Caki2 (cell line): ENCODE results near the gene SIL1. TPM values are rescaled to one million over a fixed set of nuclear protein-coding genes. Genes with fewer than 3 reads are reported as not detected.
A peak's percentile ranks its signal among the peaks of the same experiment; 100 is the strongest.
"Not testable (repeated sequence)": the region's sequence is repeated elsewhere in the genome, so short reads cannot be mapped to it uniquely, and the experiment has no call there.

Experiments used
- DNase-seq: peaks from one replicate; pipeline ENCODE4 v3.0.0-alpha.2; 2015; ENCODE audit warnings: low read depth
- in situ Hi-C: cut with HindIII; loops from 2 replicates; pipeline ENCODE4 v1.10.0; 2016; ENCODE audit warnings: low sequenced_read_pairs, low pct_unique_long_range_greater_than_20kb, mixed read lengths
- total RNA-seq: library from RNA; depleted of rRNA; stranded (reverse); fragments of >200 nt; shearing (Covaris generic); gene quantifications from 2 replicates; pipeline ENCODE4 v1.2.3, GENCODE V29; 2014; ENCODE audit warnings: low replicate concordance

SIL1 gene
- total RNA-seq, 1 experiment from 2014 or later: 57.6 TPM

DNA sequence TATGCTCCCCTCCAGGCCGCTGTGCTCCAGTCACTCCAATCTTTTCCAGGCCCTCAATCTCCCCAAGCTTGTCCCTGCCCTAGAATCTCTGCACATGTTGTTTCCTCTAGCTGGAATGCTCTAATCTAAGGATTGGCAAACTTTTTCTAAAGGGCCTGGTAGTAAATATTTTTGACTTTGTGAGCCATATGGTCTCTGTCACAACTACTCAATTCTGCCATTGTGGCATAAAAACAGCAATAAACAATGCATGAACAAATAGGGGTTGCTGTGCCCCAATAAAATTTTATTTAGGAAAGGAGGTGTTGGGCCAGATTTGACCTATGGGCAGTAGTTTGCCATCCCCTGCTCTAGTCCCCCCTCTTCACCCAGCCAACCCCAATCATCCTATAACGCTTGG, 172.5 kb downstream of the SIL1 start:
- no peak for DNase-seq
- in situ Hi-C loops: no loop called here

DNA sequence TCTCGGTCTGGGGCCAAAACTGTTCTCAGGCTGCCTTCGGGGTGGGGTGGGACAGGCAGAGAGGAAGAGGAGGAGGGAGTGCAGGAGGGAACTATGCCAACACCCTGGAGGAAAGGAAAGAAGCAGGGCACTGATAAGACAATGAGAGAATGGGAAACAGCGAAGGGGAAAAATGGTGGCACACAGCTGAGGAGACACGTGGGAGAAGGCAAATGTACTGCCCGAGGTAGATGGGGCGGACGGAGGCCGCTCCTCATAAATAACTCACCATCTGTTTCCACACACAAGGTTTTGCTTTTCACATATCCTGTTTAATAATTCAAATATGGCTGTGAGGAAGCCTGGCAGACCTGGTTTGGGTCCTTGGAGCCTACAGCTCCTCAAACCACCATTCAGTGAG, 174.9 kb downstream of the SIL1 start:
- DNase-seq: no peak
- in situ Hi-C loops: no loop called here

DNA sequence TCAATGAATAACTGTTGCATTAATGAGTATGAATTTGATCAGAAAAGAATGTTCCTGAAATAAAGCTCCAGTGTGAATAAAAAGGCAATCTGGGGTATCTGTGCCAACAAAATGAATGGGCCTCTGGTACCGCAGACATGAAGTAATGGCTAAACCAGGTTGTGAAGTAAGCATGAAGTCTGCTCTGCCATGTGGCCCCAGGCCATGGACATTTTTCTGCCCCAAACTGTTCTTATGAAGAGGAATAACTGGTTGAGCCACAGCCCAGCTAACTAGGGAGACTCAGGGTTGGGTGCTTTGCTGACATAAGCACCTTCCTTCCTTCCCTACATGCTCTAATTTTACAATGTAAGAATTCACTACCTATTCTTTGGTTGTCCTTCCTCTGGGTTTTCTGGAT, 175.6 kb downstream of the SIL1 start:
- in situ Hi-C loops: no loop called here
- no peak for DNase-seq

DNA sequence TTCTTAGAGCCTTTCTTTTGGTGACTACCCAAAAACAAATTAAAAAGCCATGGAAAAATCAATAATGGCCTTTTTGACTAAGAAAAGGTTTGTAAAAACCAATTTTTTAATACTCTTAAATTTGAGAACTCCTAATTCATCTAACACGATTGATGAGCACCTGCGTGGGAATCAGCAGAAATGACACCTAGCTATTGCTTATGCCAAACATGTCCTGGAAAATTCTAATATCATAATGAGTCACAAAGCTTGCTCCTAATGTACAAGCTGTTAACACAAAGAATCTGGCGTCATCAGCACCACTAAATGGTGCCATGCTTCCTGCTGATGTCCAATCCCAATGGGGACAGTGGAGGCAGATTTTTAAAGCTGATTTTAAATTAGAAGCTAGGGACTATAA, 176.8 kb downstream of the SIL1 start:
- DNase-seq: no peak
- in situ Hi-C loops: no loop called here

DNA sequence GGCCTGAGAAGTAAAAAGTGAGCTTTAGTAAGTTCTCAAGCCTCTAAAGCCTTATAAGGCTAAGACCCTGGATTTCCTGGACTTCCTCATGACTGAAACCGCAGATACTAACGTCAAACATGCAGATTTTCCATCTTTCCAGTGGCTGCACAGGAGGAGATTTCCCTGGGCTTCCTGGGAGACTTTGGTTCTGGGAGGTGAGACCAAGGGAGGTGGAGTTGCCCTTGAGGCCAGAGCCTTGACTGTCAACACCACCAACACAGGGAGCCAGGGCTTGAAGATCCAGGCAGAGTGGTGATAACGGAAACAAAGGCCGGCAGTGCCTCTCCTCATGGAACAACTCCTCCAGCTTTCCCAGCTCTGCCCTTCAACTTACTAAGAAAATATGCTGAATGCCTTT, 178.3 kb downstream of the SIL1 start:
- in situ Hi-C loops: no loop called here
- no peak for DNase-seq

DNA sequence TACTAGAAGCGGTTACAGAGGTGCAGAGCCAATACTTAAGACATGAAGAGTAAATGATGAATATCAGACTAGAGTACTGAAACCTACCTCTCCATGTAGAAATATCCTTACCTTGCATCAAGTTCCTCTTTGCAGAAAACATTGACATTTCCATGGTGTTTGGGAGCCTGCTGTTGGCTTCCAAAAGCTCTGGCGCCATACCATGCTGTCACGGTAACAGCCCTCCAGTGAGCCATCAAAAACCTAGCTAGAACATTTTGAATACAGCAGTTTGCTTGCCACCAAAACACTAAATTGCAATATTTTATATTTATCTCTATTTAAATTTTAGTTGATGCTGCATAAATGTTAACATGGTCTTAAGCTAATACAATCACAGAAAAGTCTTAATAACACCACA, 179.0 kb downstream of the SIL1 start:
- in situ Hi-C loops: no loop called here
- DNase-seq: no peak

DNA sequence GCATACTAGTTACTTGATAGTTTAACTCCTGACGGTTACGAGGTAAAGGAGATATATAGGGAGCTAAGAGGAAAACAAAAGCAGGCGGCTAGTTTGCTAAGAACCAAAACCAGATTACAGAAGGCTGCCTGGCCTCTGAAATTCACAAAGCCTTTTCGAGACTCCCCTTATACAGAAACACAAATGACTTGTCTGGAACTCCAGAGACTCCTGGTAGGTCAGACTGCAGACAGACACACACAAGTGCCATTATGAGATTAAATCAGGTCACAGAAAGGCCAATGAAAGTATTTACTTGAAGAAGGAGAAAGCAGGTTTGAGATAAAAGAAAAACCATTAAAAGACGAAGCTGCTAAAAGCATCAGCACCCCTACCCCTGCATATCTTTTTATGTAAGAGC, 180.5 kb downstream of the SIL1 start:
- no peak for DNase-seq
- in situ Hi-C loops: no loop called here

DNA sequence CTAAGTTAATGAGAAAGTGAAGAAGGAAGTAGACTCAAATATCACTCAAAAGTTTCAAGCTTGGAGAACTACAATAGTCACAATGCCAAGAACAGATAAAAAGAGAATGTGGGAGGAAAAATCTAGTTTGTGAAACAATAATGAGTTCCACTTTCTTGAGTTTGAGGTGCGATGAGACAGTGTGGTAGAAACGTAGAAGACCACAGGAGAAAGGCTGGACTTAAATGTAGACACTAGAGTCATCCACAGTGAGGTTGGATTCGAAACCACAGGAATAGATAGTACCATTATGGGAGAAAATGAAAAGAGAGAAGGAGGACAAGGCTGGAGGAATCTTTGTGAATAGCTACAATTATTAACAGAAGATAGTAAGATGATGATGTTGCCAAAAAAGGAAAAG, 182.0 kb downstream of the SIL1 start:
- no peak for DNase-seq
- in situ Hi-C loops: no loop called here

DNA sequence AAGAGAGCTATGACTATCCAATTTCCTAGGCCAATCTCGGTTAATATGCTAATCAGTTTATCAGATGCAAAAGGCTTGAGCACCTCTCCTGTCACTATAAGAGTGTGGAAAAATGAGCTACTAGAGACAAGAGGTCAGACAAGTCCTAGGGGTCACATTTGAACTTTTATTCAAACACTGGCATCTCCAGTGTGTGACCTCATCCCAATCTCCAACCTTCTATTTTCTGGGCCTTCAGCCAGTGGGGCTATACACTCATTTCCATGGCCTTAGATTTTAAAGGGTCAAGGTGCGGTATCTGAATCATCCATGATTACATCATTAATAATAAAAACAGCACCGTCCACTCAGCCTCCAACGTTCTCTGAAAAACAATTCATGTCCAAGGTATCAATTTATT, 183.4 kb downstream of the SIL1 start:
- peak; percentile 45 for DNase-seq
- in situ Hi-C loops: no loop called here

DNA sequence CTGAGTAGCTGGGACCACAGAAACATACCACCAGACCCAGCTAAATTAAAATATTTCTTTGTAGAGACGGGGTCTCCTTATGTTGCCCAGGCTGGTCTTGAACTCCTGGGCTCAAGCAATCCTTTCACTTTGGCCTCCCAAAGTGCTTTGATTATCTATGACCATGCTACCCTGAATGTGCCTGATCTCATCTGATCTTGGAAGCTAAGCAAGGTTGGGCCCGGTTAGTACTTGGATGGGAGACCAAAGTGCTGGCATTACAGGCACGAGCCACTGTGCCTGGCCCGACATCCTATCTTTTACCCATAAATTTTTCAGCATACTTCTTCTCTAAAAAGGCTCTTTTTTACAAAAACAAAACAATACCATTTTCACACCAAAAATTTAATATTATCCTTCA, 186.0 kb downstream of the SIL1 start:
- no peak for DNase-seq
- in situ Hi-C loops: no loop called here

DNA sequence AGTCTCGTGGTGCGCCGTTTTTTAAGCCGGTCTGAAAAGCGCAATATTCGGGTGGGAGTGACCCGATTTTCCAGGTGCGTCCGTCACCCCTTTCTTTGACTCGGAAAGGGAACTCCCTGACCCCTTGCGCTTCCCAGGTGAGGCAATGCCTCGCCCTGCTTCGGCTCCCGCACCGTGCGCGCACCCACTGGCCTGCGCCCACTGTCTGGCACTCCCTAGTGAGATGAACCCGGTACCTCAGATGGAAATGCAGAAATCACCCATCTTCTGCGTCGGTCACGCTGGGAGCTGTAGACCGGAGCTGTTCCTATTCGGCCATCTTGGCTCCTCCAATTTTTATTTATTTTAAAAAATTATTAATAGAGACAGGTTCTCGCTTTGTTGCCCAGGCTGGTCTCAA, 187.0 kb downstream of the SIL1 start:
- DNase-seq, in situ Hi-C loops: not testable (repeated sequence)

DNA sequence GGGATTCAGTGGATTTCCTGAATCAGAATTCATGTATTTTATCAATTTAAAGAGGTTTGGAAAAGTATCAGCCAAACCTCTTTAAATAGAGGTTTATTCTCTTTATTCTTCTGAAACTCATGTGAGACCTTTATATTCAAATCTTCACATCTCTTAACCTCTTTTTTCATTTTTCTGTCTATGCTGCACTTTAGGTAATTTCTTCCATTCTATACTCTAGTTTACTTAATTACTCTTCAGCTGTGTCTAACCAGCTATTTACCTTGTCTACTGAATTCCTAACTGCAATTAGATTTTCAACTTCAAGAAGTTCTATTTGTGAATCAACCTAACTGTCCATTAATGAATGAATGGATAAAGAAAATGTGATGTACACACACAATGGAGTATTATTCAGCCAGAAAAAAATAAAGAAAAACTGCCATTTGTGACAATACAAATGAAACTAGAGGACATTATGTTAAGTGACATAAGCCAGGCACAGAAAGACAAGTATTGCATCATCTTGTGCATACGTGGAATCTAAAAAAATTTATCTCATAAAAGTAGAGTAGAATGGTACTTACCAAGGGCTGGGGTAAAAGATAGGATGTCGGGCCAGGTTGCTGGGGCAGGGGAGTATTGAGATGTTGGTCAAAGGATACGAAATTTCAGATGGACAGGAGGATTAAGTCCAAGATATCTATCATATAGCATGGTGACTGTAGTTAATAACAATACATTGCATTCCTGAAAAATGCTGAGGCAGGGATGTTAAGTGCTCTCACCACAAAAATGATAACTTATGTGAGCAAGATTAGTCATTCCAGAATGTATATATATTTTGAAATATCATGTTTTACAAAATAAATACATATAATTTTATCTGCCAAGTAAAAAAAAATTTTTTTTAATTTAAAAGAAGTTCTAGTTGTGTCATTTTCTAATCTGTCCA, 193.5 kb downstream of the SIL1 start:
- no peak for DNase-seq

DNA sequence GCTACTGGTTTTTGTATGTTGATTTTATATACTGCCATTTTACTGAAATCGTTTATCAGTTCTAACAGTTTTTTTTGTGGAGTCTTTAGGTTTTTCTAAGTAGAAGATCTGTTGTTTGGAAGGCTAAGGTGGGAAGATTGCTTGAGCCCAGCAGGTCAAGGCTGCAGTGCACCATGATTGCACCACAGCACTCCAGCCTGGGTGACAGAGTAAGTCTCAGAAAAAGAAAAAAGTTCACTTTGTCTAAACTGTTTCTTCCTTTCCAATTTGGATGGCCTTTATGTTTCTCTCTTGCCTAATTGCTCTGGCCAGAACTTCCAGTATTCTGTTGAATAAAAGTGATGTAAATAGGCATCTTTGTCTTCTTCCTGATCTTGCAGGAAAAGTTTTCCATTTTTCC, 198.5 kb downstream of the SIL1 start:
- no peak for DNase-seq
- in situ Hi-C loops: no loop called here

More for the DNA sequence above, 193.5 kb downstream of the SIL1 start:
- in situ Hi-C loops: no loop called here

DNA sequence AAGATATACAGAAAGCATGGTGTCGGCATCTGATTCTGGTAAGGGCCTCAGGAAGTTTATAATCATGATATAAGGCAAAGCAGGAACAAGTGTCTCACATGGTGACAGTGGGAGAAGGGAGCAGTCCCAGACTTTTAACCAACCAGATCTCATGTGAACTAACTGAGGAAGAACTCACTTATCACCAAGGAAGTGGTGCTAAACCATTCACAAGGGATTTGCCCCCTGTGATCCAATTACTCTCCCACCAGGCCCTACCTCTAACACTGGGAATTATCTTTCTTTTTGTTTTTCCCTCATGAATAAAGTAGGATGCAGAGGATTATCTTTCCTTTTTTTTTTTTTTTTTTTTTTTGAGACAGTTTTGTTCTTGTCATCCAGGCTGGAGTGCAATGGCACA, 199.6 kb downstream of the SIL1 start:
- in situ Hi-C loops: no loop called here
- DNase-seq: no peak

DNA sequence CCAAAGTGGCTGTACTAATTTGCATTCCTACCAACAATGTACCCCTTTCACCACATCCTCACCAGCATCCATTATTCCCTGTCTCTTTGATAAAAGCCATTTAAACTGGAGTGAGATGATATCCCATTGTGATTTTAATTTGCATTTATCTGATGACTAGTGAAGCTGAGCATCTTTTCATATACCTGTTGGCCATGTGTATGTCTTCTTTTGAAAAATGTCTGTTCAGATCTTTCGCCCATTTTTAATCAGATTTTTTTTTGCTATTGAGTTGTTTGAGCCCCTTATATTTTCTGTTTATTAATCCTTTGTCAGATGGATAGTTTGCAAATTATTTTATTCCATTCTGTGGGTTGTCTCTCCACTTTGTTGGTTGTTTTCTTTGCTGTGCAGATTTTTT, 202.0 kb downstream of the SIL1 start:
- in situ Hi-C loops: no loop called here
- no peak for DNase-seq

DNA sequence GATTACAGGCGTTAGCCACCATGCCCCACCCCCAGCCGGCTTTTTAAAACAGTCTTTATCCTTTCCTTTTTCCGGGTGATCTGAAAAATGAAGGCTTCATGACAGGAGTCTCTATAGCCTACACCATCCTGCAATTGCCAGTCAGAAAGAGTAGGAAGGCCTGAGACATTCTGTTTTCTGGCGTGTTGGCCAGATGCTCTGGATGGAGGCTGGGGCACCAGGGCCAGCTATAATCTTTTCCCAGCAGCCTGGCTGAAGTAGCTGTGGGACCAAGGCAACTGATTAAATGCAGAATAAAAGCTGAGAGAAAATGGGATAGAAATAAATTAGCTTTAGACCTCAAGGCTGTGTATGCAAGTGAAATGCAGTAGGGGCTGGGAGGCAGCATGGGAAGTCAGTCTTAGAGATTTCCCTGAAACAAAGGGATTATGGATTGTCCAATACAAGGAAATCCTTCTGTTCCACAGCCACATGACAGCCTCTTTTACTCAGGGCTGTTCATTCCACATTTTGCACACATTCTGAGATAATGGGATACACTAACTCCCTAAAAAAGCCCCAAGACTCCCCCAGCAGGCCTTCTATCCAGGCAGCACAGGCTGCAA, 207.1 kb downstream of the SIL1 start:
- in situ Hi-C loops: no loop called here
- DNase-seq: no peak

DNA sequence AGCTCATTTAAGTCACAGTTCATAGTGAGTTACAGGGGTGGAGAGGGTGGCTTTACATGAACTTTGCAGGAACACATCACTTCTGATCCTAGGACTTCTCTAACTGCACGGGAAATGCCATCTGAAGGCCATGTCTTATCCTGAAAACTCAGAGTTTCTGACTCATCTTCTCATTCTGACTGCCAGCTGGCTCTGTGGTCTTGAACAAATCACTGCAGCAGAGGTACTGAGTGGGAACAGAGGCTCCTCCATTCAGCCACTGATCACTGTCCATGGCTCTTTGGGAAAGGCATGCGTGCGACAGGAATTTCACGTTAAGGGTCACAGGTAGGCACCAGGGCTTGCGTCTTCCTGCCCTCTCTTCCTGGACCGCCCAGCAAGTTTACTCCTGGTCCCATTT, 208.4 kb downstream of the SIL1 start:
- no peak for DNase-seq
- in situ Hi-C loops: no loop called here

DNA sequence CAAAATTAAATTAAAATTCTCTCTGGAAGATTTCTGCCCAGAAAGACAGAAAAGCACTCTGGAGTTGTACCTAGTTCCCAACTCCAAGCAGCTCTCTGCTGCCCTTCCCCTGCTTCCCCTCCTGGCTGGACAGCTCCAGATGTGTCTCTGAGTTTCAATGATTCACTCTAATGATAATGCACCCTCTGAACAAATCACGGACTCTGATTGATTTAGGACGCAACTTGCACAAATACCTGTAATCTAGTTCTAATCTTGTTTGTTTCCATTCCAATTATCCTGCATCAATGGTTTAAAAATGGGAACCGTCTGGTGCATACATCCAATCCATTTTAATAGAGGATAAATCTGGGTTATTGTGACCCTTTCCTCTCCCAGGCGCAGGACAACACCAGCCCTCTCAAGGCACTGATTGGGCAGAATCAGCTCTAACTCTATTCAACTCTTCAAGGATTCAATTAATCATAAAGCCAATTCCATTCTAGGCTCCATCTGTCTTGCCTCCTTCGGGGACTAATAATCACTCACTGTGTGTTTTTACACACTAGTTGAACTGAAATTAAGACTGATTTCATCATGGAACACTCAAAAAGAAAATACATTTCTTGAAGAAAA, 211.9 kb downstream of the SIL1 start:
- in situ Hi-C loops: no loop called here
- no peak for DNase-seq

DNA sequence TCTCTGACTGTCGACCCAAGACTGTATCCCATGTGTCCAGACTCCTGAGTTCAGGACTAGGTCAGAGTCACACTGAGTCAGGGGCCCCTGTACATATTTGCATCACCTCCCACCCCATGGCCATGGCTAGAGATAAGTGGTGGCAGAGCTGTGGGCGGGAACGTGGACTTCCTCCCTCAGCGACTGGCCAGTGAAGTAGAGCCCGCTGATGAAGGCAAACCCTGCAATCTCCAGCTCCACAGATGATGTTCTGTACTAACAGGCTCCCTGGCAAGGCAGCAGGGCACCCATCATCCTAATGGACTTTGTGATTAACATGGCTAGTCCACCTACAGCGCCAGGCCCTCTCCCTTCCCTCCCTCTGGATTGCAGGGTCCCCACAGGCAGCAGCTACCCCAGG, 212.5 kb downstream of the SIL1 start:
- in situ Hi-C loops: no loop called here
- DNase-seq: no peak
